K562 (cell line): ENCODE measurements around the gene GPNMB. TPM values are rescaled to one million over a fixed set of nuclear protein-coding genes. Genes with fewer than 3 reads are reported as not detected.

ENCODE experiments used
- ATF6 ChIP-seq: sonication (generic); formaldehyde crosslinking; IDR thresholded peaks from 2 replicates; pipeline ENCODE4 v1.4.0; 2020; ENCODE audit warnings: mild to moderate bottlenecking, missing genetic modification reagents
- COPS2 ChIP-seq: fragments of 450-650 bp; conservative IDR thresholded peaks from 2 replicates; pipeline ENCODE4 v1.6.1; 2016; ENCODE audit warnings: mild to moderate bottlenecking, moderate library complexity
- E4F1 ChIP-seq: fragments of 250-450 bp; sonication (Bioruptor Pico); IDR thresholded peaks from 2 replicates; pipeline ENCODE4 v1.5.0; 2021; ENCODE audit warnings: mild to moderate bottlenecking, borderline replicate concordance
- ELF1 ChIP-seq: fragments of 200-800 bp; sonication (Bioruptor generic); IDR thresholded peaks from 2 replicates; pipeline ENCODE4 v1.6.1; 2016; ENCODE audit warnings: missing genetic modification characterization, missing compliant biosample characterization
- ETV6 ChIP-seq, 3 experiments: fragments of 150-350 bp in 1 of 3; sonication (generic) in 1 of 3; formaldehyde crosslinking in 1 of 3; IDR thresholded peaks; 2 replicates each; pipeline versions ENCODE4 v1.6.1 to v1.8.0; 2014 to 2022; ENCODE audit warnings: borderline replicate concordance in 2 of 3, low read depth in 2 of 3, antibody characterized with exemption in 1 of 3, low read length in 1 of 3, mild to moderate bottlenecking in 1 of 3, missing genetic modification reagents in 1 of 3
- KAT2B ChIP-seq: IDR thresholded peaks from one replicate; pipeline ENCODE4 v1.6.1; 2012; ENCODE audit warnings: low read depth, mild to moderate bottlenecking, control low read depth, inconsistent platforms, low read length, moderate library complexity
- LARP7 ChIP-seq: fragments of 450-650 bp; IDR thresholded peaks from 2 replicates; pipeline ENCODE4 v1.6.1; 2016
- NR2C2 ChIP-seq, 2 experiments: fragments of 200-800 bp in 1 of 2; sonication (Bioruptor generic) in 1 of 2; sonication (generic) in 1 of 2; formaldehyde crosslinking in 1 of 2; IDR thresholded peaks; 2 replicates each; pipeline versions ENCODE4 v1.6.1 to v1.8.0; 2016 to 2022; ENCODE audit warnings: mild to moderate bottlenecking in 1 of 2, missing compliant biosample characterization in 1 of 2, missing genetic modification characterization in 1 of 2, missing genetic modification reagents in 1 of 2
- POLR3G ChIP-seq: IDR thresholded peaks from 2 replicates; pipeline ENCODE4 v1.6.1; 2011; ENCODE audit not compliant: insufficient read length, insufficient replicate concordance; ENCODE audit errors: extremely low read depth
- RBM39 ChIP-seq: fragments of 200-400 bp; formaldehyde crosslinking; optimal IDR thresholded peaks from 2 replicates; pipeline ENCODE3; 2018; ENCODE audit warnings: low read depth, low read length
- ZBTB2 ChIP-seq: fragments of 450-650 bp; IDR thresholded peaks from 2 replicates; pipeline ENCODE4 v1.6.1; 2016; ENCODE audit warnings: antibody characterized with exemption
- ZNF175 ChIP-seq: fragments of 200-800 bp; sonication (Bioruptor generic); IDR thresholded peaks from 2 replicates; pipeline ENCODE4 v1.6.1; 2016; ENCODE audit warnings: low read depth, mild to moderate bottlenecking, missing genetic modification characterization, missing compliant biosample characterization
- ZNF431 ChIP-seq: sonication (generic); formaldehyde crosslinking; IDR thresholded peaks from 2 replicates; pipeline ENCODE4 v1.8.0; 2022; ENCODE audit warnings: mild to moderate bottlenecking, missing genetic modification reagents
- polyA plus RNA-seq, 8 experiments: library from polyadenylated mRNA; depleted of rRNA in 4 of 8; stranded (reverse) in 5 of 8; unstranded in 3 of 8; fragments of >200 nt; fragmentation: Nextera tagmentation in 2 of 8; fragmentation: Illumina TruSeq in 1 of 8; extraction: Ambion mirVana in 2 of 8; extraction: Trizol in 1 of 8; gene quantifications; 2 replicates each; pipeline versions ENCODE4 v1.2.1 to v1.2.3, GENCODE V29; 2011 to 2014; ENCODE audit warnings: inconsistent platforms in 1 of 8, missing spikeins in 1 of 8
- total RNA-seq, 7 experiments: library from RNA; depleted of rRNA in 6 of 7; stranded (reverse); fragments of >200 nt in 6 of 7; fragmentation: Illumina TruSeq in 2 of 7; extraction: Trizol in 2 of 7; gene quantifications; 2 replicates each; pipeline versions ENCODE4 v1.2.1 to v1.2.3, GENCODE V29; 2011 to 2021; ENCODE audit warnings: low replicate concordance in 1 of 7
- TF ChIP-seq, protein P1 (sequence below): fragments of 200-400 bp; formaldehyde crosslinking; IDR thresholded peaks from 2 replicates; pipeline ENCODE4 v1.6.1; 2017; ENCODE audit warnings: mild to moderate bottlenecking, low read depth, low read length, moderate library complexity
- TF ChIP-seq, protein P2 (sequence below), 2 experiments: IDR thresholded peaks; 2 replicates each; pipeline ENCODE4 v1.6.1; 2011; ENCODE audit warnings: borderline replicate concordance in 1 of 2, control low read depth in 1 of 2, low read depth in 1 of 2, low read length in 1 of 2, mild to moderate bottlenecking in 1 of 2, mixed read lengths in 1 of 2, moderate library complexity in 1 of 2; ENCODE audit not compliant: insufficient read depth in 1 of 2, insufficient read length in 1 of 2, poor library complexity in 1 of 2, severe bottlenecking in 1 of 2; ENCODE audit errors: extremely low read depth in 1 of 2

The GPNMB gene
- total and polyA plus RNA-seq, 9 of the 15 experiments (the other 6 are each of a cell fraction or from before 2014, with no cell fraction given), result 0.15 to 0.72 (median 0.33) TPM

DNA sequence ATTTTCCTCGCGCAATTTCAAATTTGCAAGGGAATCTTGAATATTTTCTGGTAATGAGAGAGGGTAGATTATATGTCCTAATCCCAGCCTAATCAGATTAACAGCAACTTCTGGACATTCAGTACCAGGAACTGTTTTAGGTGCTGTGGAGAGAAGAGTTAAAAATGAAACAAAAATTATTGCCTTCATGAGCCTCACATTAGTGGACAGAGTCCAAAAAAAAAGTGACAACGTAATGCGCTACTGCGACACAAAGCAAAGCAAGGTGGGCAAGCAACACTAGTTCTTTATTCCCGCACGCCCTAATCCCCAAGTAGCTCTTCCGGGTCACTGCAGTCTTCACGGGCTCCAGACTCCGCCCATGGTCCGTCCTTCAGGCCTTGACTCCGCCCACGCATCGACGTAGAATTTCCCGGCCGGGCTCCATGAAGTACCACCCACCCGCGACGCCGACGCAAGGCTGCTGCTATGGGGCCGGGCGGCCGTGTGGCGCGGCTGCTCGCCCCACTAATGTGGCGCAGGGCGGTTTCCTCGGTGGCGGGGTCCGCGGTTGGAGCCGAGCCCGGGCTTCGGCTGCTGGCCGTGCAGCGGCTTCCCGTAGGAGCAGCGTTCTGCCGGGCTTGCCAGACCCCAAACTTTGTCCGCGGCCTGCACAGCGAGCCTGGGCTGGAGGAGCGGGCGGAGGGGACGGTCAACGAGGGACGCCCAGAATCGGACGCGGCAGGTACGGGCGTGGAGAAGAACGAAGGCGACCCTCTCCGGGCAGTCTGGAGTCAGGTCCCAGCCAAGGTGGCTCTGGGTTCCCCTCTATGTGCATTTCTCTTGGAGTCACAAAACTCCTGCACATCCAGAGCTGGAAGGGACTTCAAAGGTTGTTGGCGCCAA lies 52.6 kb downstream of the GPNMB start, which contains the start of gene MALSU1 (continued):
- TF ChIP-seq COPS2 (no peak), KAT2B (no peak), POLR3G (no peak), LARP7 (no peak), ETV6 (IDR thresholded peaks at IDR 0.05; ENCODE audit: borderline replicate concordance in 1 of 2, low read depth in 2 of 2, low read length in 1 of 2) (no peak), ETV6 (CRISPR knock-in tag; IDR thresholded peaks at IDR 0.05; ENCODE audit: borderline replicate concordance) (no peak), RBM39 (no peak), ZBTB2 (no peak), ELF1 (tag) (peak; percentile 88), NR2C2 (CRISPR knock-in tag; IDR thresholded peaks at IDR 0.05) (peak; percentile 98), NR2C2 (tag; IDR thresholded peaks at IDR 0.05) (peak; percentile 99), ZNF431 (CRISPR knock-in tag) (0 out of 2 replicates have a peak, but pooled peaks have one; percentile 58), ATF6 (no peak), ZNF175 (CRISPR knock-in tag) (peak; percentile 52; the same call in 1 of the 2 replicates), E4F1 (CRISPR knock-in tag) (no peak)
- TF ChIP-seq, protein P1, sequence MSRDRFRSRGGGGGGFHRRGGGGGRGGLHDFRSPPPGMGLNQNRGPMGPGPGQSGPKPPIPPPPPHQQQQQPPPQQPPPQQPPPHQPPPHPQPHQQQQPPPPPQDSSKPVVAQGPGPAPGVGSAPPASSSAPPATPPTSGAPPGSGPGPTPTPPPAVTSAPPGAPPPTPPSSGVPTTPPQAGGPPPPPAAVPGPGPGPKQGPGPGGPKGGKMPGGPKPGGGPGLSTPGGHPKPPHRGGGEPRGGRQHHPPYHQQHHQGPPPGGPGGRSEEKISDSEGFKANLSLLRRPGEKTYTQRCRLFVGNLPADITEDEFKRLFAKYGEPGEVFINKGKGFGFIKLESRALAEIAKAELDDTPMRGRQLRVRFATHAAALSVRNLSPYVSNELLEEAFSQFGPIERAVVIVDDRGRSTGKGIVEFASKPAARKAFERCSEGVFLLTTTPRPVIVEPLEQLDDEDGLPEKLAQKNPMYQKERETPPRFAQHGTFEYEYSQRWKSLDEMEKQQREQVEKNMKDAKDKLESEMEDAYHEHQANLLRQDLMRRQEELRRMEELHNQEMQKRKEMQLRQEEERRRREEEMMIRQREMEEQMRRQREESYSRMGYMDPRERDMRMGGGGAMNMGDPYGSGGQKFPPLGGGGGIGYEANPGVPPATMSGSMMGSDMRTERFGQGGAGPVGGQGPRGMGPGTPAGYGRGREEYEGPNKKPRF, result no peak
- TF ChIP-seq, protein P2, sequence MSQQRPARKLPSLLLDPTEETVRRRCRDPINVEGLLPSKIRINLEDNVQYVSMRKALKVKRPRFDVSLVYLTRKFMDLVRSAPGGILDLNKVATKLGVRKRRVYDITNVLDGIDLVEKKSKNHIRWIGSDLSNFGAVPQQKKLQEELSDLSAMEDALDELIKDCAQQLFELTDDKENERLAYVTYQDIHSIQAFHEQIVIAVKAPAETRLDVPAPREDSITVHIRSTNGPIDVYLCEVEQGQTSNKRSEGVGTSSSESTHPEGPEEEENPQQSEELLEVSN (IDR thresholded peaks at IDR 0.05; ENCODE audit: borderline replicate concordance in 1 of 2, extremely low read depth in 1 of 2, insufficient read depth in 1 of 2, insufficient read length in 1 of 2, low read depth in 1 of 2, low read length in 1 of 2, poor library complexity in 1 of 2, severe bottlenecking in 1 of 2), result peak; percentile 27 to 32
